MM.1S (cell line): ENCODE data around the gene GNAL.

ENCODE experiments used
- DNase-seq: peaks from one replicate; pipeline ENCODE4 v3.0.0-alpha.2; 2015
- H2AFZ ChIP-seq: fragments of 300-600 bp; sonication (generic); 2 replicates; pipeline ENCODE4 v1.6.0; 2016; ENCODE audit warnings: antibody characterized with exemption, low read length
- H3F3A ChIP-seq: fragments of 300-600 bp; sonication (generic); 2 replicates; pipeline ENCODE4 v1.6.1; 2016; ENCODE audit warnings: mild to moderate bottlenecking, antibody characterized with exemption, low read length, moderate library complexity, mixed read lengths; ENCODE audit not compliant: insufficient read depth
- H3K27ac ChIP-seq: fragments of 300-600 bp; sonication (generic); 2 replicates; pipeline ENCODE4 v1.5.1; 2016; ENCODE audit warnings: mild to moderate bottlenecking, low read length
- H3K27me3 ChIP-seq: fragments of 300-600 bp; sonication (generic); replicated peaks from 2 replicates; pipeline ENCODE4 v1.6.0; 2016; ENCODE audit warnings: low read length; ENCODE audit not compliant: insufficient read depth
- H3K36me3 ChIP-seq: fragments of 300-600 bp; sonication (generic); replicated peaks from 2 replicates; pipeline ENCODE4 v1.6.1; 2016; ENCODE audit warnings: mild to moderate bottlenecking, low read length, mixed read lengths; ENCODE audit not compliant: insufficient read depth
- H3K4me1 ChIP-seq: fragments of 300-600 bp; sonication (generic); 2 replicates; pipeline ENCODE4 v1.6.1; 2016; ENCODE audit warnings: low read length, mixed read lengths
- H3K4me2 ChIP-seq: fragments of 300-600 bp; sonication (generic); 2 replicates; pipeline ENCODE4 v1.6.0; 2016; ENCODE audit warnings: low read depth, low read length
- H3K4me3 ChIP-seq: fragments of 300-600 bp; sonication (generic); 2 replicates; pipeline ENCODE4 v1.5.1; 2016; ENCODE audit warnings: low read length, mixed read lengths
- H3K79me2 ChIP-seq: fragments of 300-600 bp; sonication (generic); 2 replicates; pipeline ENCODE4 v1.6.1; 2016; ENCODE audit warnings: mixed run types, low read length, mixed read lengths
- H3K9ac ChIP-seq: fragments of 300-600 bp; sonication (generic); 2 replicates; pipeline ENCODE4 v1.6.1; 2016; ENCODE audit warnings: low read length, mixed read lengths
- H3K9me2 ChIP-seq: fragments of 300-600 bp; sonication (generic); replicated peaks from 2 replicates; pipeline ENCODE4 v1.6.1; 2016; ENCODE audit warnings: mild to moderate bottlenecking, low read length, mixed read lengths; ENCODE audit not compliant: insufficient read depth
- H3K9me3 ChIP-seq: fragments of 300-600 bp; sonication (generic); replicated peaks from 2 replicates; pipeline ENCODE4 v1.6.1; 2016; ENCODE audit warnings: mild to moderate bottlenecking, low read length, mixed read lengths; ENCODE audit not compliant: insufficient read depth
- H4K20me1 ChIP-seq: fragments of 300-600 bp; sonication (generic); 2 replicates; pipeline ENCODE4 v1.6.1; 2016; ENCODE audit warnings: mild to moderate bottlenecking, low read length, moderate library complexity, mixed read lengths; ENCODE audit not compliant: insufficient read depth
- EZH2 ChIP-seq: fragments of 300-600 bp; sonication (generic); optimal IDR thresholded peaks from 2 replicates; pipeline ENCODE3; 2017; ENCODE audit warnings: low read depth, mild to moderate bottlenecking, antibody characterized with exemption, low read length, mixed read lengths
- EZH2phosphoT487 ChIP-seq: fragments of 300-600 bp; sonication (generic); IDR thresholded peaks from 2 replicates; pipeline ENCODE4 v1.6.1; 2018; ENCODE audit warnings: antibody characterized with exemption, low read length
- TF ChIP-seq, protein P1 (sequence below): fragments of 300-600 bp; sonication (generic); IDR thresholded peaks from 2 replicates; pipeline ENCODE4 v1.5.1; 2016; ENCODE audit warnings: antibody characterized with exemption, low read length, mixed read lengths

GNAL gene

DNA sequence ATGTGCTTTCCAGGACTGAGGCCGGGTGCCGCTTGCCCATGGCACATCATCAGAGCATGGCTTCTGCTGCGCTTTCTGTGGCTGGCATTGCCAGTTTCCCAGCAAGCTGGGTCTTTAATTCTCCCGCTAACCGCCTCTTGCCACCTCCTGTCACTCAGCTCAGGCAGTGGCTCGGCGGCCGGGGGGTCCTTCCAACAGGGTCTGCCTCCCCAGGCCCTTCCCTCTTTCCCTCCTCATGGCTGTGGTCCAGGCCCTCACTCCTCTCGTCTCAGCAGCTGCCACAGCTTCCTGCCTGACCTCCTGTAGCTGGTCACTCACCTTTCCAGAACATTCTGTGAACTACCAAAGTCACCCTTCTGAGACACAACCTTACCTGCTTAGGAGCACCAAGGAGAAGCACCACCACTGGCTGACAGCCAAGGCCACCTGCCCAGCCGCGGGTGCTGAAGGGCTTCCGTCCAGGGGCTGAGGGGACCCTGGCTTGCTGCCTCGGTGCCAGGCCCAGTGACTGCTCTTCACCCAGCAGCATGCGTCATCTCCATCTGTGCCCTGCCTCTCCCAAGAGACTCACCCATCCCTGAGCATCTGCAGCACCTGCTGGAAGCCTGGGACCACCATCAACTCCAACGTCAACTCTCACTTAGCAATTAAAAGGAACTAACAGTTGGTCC, 184.7 kb downstream of the GNAL start:
- Histone ChIP-seq H3K27me3 (no peaks in the 10 kb centered on the region), H3K9ac (no peak overlapping the region), H3K9me2 (no peaks in the 10 kb centered on the region), H3K4me2 (no peak overlapping the region), H4K20me1 (no peaks in the 10 kb centered on the region), H3K36me3 (no peaks in the 10 kb centered on the region), H3K79me2 (no peaks in the 10 kb centered on the region), H3K9me3 (no peaks in the 10 kb centered on the region), H3K4me3 (no peak overlapping the region), H3K27ac (no peak overlapping the region), H3K4me1 (no peaks in the 10 kb centered on the region), H2AFZ (no peak overlapping the region), H3F3A (no peaks in the 10 kb centered on the region)
- TF ChIP-seq EZH2phosphoT487: no peak
- TF ChIP-seq EZH2: no peak
- TF ChIP-seq, protein P1, sequence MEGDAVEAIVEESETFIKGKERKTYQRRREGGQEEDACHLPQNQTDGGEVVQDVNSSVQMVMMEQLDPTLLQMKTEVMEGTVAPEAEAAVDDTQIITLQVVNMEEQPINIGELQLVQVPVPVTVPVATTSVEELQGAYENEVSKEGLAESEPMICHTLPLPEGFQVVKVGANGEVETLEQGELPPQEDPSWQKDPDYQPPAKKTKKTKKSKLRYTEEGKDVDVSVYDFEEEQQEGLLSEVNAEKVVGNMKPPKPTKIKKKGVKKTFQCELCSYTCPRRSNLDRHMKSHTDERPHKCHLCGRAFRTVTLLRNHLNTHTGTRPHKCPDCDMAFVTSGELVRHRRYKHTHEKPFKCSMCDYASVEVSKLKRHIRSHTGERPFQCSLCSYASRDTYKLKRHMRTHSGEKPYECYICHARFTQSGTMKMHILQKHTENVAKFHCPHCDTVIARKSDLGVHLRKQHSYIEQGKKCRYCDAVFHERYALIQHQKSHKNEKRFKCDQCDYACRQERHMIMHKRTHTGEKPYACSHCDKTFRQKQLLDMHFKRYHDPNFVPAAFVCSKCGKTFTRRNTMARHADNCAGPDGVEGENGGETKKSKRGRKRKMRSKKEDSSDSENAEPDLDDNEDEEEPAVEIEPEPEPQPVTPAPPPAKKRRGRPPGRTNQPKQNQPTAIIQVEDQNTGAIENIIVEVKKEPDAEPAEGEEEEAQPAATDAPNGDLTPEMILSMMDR: no peak
- no peak for DNase-seq

DNA sequence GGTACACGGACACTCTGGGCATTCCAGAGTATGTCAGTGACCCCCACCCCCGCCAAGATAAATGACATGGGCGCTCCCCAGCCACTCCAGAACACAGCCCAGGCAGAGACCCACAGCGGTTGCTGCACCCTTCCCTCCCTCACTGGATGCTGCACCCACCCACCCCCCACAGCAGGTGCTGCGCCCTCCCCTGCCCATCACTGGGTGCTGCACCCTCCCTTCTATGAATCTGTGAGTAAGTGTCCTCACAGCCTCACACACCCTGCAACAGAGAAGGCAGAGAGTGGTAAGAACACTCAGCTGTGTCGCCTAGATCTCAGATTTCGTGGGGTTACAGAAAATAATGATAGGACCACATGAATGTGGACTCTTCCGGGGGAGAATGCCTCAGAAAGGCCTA, 185.6 kb downstream of the GNAL start:
- Histone ChIP-seq H3K4me2 (no peak overlapping the region), H4K20me1 (no peaks in the 10 kb centered on the region), H3K4me3 (no peak overlapping the region), H3K27ac (no peak overlapping the region), H3K9me3 (no peaks in the 10 kb centered on the region), H3K9me2 (no peaks in the 10 kb centered on the region), H3F3A (no peaks in the 10 kb centered on the region), H3K9ac (no peak overlapping the region), H3K27me3 (no peaks in the 10 kb centered on the region), H3K4me1 (no peaks in the 10 kb centered on the region), H2AFZ (no peak overlapping the region), H3K36me3 (no peaks in the 10 kb centered on the region), H3K79me2 (no peaks in the 10 kb centered on the region)
- TF ChIP-seq EZH2 (no peak), EZH2phosphoT487 (no peak)
- TF ChIP-seq, protein P1: no peak
- DNase-seq: no peak

DNA sequence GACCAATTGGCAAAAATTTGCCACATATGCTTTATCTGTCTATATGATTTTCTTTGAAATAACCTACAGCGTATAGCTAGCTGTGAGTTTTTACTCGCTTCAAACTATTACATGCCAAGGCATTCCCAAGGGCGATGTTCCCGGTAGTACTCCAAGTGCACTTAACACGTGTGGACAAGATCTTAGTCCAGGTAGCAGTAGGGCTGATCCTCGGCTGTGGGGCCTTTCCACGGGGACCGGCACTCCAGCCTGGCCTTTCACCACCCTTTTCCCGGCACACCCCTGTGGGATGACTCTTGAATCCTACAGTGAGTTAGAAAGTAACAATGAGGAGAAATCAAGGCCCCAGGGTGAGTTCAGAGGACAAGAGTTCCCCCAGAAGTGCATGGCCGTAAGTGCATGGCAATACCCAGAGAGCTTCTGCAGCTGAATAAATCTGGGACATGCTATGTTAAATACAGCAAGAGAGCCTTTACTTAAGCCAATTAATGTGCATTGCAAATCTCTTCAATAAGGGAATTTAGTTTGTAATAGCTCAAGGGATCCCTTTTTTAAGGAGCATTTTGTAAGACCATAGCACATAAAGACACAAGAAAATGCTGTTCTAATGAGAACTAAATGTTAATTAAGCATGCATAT, 188.6 kb downstream of the GNAL start:
- no peaks in the 10 kb centered on the region for H3K27me3 ChIP-seq
- no peaks in the 10 kb centered on the region for H3K9me2 ChIP-seq
- no peak overlapping the region for H3K9ac ChIP-seq
- no peaks in the 10 kb centered on the region for H3K9me3 ChIP-seq
- no peak overlapping the region for H3K27ac ChIP-seq
- H4K20me1 ChIP-seq: no peaks in the 10 kb centered on the region
- no peak overlapping the region for H3K4me2 ChIP-seq
- H2AFZ ChIP-seq: no peak overlapping the region
- no peaks in the 10 kb centered on the region for H3K79me2 ChIP-seq
- no peak overlapping the region for H3K4me3 ChIP-seq
- H3K36me3 ChIP-seq: no peaks in the 10 kb centered on the region
- TF ChIP-seq, protein P1: no peak
- no peak for TF ChIP-seq EZH2phosphoT487
- no peak for TF ChIP-seq EZH2
- no peaks in the 10 kb centered on the region for H3F3A ChIP-seq
- no peak for DNase-seq
- H3K4me1 ChIP-seq: no peaks in the 10 kb centered on the region
